ENCODE data around the gene LRRC59.
A peak's percentile ranks its signal among the peaks of the same experiment; 100 is the strongest.

The LRRC59 gene

GRCh38 chr17:50386510-50386909 lies 10.8 kb downstream of the LRRC59 start:
- no peak for DNase-seq (ENCODE audit: low spot score)

GRCh38 chr17:50382931-50383330 lies 14.4 kb downstream of the LRRC59 start:
- no peak for DNase-seq (ENCODE audit: low spot score)

- no peak for DNase-seq (ENCODE audit: low spot score)
Observed at GRCh38 chr17:50381920-50382319, 15.4 kb downstream of the LRRC59 start.

- DNase-seq (ENCODE audit: low spot score) = no peak
Observed at GRCh38 chr17:50381260-50381815, 16.0 kb downstream of the LRRC59 start.

- DNase-seq (ENCODE audit: low spot score) = no peak
Observed at GRCh38 chr17:50380369-50381259, 16.7 kb downstream of the LRRC59 start.

- DNase-seq (ENCODE audit: low spot score) = no peak
Observed at GRCh38 chr17:50379351-50380132, 17.8 kb downstream of the LRRC59 start.

GRCh38 chr17:50375858-50376538 lies 21.3 kb downstream of the LRRC59 start:
- no peak for DNase-seq (ENCODE audit: low spot score)

GRCh38 chr17:50373705-50374104 lies 23.6 kb downstream of the LRRC59 start:
- no peak for DNase-seq (ENCODE audit: low spot score)

- peak; percentile 96 for DNase-seq (ENCODE audit: low spot score)
Observed at GRCh38 chr17:50372758-50373556, 24.4 kb downstream of the LRRC59 start, which contains the start of the genes EME1 and MRPL27. EME1 (plus strand) TSS chr17:50373229; CDS start chr17:50375209, 1,980 bp downstream. MRPL27 (minus strand) TSS chr17:50373184; CDS start chr17:50373170, 14 bp downstream.

- no peak for DNase-seq (ENCODE audit: low spot score)
Observed at GRCh38 chr17:50372222-50372757, 25.0 kb downstream of the LRRC59 start.

- no peak for DNase-seq (ENCODE audit: low spot score)
Observed at GRCh38 chr17:50371526-50371925, 25.8 kb downstream of the LRRC59 start.

GRCh38 chr17:50370052-50370451 lies 27.3 kb downstream of the LRRC59 start:
- no peak for DNase-seq (ENCODE audit: low spot score)

- no peak for DNase-seq (ENCODE audit: low spot score)
Observed at GRCh38 chr17:50367401-50367800, 29.9 kb downstream of the LRRC59 start.

GRCh38 chr17:50365649-50366393 lies 31.5 kb downstream of the LRRC59 start:
- no peak for DNase-seq (ENCODE audit: low spot score)

- DNase-seq (ENCODE audit: low spot score) = no peak
Observed at GRCh38 chr17:50365165-50365564, 32.2 kb downstream of the LRRC59 start.

GRCh38 chr17:50364715-50365114 lies 32.6 kb downstream of the LRRC59 start:
- DNase-seq (ENCODE audit: low spot score) = no peak

- no peak for DNase-seq (ENCODE audit: low spot score)
Observed at GRCh38 chr17:50364061-50364458, 33.3 kb downstream of the LRRC59 start.

GRCh38 chr17:50363217-50364060 lies 33.9 kb downstream of the LRRC59 start:
- no peak for DNase-seq (ENCODE audit: low spot score)

GRCh38 chr17:50362661-50363060 lies 34.7 kb downstream of the LRRC59 start:
- DNase-seq (ENCODE audit: low spot score) = no peak
